ENCODE results near the gene ENDOV. TPM values are rescaled to one million over a fixed set of nuclear protein-coding genes. Genes with fewer than 3 reads are reported as not detected.

ENDOV gene
- total RNA-seq, 1 donor from 2014 or later, result 30.7 TPM

DNA sequence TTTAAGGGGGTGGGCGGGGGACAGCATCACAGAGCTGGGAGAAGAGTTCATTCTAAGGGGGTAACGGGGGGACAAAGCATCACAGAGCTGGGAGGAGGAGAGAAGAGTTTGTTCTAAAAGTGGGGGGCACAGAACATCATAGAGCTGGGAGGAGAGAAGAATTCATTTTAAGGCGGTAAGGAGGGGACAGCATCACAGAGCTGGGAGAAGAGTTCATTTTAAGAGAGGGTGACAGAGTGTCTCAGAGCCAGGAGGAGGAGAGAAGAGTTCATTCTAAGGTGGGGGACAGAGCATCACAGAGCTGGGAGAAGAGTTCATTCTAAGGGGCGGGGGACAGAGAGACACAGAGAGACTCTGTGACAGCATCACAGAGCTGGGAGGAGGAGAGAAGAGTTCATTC is 27.8 kb downstream of the ENDOV start:
- Mint-ChIP-seq H3K4me1 (ENCODE audit: unreplicated experiment) (no peaks in the 10 kb centered on the region), H3K27me3 (peaks cover 17% of the 10 kb centered on the region), H3K27ac (no peak overlapping the region), H3K4me3 (no peak overlapping the region), H3K36me3 (no peaks in the 10 kb centered on the region), H3K9me3 (no peaks in the 10 kb centered on the region)
- DNase-seq (ENCODE audit: extremely low spot score, unreplicated experiment), result no peak
- no peak for TF ChIP-seq CTCF (conservative IDR thresholded peaks at IDR 0.05)

DNA sequence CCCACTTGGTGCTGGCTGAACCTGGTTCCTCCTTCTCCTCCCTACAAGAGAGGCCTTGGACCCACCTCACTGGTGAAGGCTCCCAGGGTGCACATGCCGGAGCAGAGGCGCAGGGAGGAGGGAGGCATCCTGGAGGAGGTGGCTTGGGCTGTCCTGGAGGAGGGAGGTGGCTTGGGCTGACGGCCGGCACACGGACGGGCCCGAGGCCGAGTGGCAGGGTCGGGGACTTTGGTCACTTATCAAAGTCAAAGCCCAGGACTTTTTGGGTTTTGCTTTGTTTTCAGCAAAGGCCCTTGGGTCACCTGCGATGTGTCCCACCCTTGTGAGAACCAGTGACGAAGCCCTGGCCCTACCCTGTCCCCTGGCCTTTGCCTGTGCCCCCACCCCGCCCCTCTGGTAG is 28.5 kb downstream of the ENDOV start:
- Mint-ChIP-seq H3K4me3 (no peak overlapping the region), H3K9me3 (no peaks in the 10 kb centered on the region), H3K27ac (no peak overlapping the region), H3K36me3 (no peaks in the 10 kb centered on the region), H3K4me1 (ENCODE audit: unreplicated experiment) (no peaks in the 10 kb centered on the region), H3K27me3 (peaks cover 17% of the 10 kb centered on the region)
- TF ChIP-seq CTCF (conservative IDR thresholded peaks at IDR 0.05), result no peak
- no peak for DNase-seq (ENCODE audit: extremely low spot score, unreplicated experiment)

DNA sequence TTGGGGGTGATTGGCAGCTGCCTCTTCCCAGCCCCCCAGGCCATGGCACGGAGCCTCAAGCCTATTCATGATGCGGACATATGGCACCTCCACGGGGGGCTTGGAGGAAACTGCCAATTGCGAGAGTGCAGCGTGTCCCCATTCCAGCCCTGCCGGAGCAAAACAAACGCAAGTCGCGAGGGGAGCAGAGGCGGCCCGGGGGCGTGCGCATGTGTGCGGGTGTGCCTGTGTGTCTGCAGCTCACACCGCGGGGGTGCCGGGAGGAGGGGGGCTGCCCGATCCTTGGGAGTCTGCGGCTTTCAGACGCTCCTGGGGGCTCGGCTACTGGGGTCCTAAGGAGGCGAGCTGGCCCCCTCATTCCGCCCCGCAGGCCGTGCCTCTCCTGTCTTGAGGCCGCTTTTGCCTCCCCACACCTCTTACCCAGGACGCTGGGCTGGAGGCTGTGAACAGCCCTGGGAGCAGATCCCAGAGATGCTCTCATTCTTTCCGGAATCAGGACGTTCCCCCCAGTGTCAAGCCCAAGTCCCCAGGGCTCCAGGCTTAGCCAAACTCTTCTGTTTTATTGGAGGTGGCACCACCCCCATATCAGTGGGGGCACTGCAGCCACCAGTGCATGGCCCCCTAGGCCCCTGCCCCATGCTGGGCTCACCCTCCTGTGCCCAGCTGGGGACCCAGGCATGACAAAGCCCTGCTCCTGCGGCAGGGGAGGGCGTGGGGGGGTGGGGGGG is 29.1 kb downstream of the ENDOV start:
- DNase-seq (ENCODE audit: extremely low spot score, unreplicated experiment), result no peak
- TF ChIP-seq CTCF (conservative IDR thresholded peaks at IDR 0.05), result no peak
- H3K27me3 Mint-ChIP-seq, result peaks cover 17% of the 10 kb centered on the region
- no peak overlapping the region for H3K27ac Mint-ChIP-seq
- no peak overlapping the region for H3K4me3 Mint-ChIP-seq
- H3K9me3 Mint-ChIP-seq, result no peaks in the 10 kb centered on the region
- H3K4me1 Mint-ChIP-seq (ENCODE audit: unreplicated experiment), result no peaks in the 10 kb centered on the region
- H3K36me3 Mint-ChIP-seq, result no peaks in the 10 kb centered on the region

DNA sequence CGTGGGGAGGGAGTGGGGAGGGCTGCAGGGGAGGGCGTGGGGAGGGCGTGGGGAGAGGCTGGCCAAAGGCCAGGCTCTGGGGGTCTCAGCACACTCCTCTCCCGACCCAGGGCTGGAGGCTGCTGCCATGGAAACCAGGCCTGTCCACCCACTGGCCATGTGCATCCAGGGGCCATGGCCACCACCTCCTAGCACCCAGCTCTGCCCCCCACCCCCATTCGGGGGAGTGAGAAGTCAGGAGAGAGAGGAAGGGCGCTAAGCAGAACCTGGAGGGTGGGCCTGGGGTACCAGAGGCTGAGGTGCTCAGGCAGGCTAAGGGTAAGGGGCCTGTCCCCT is 29.6 kb downstream of the ENDOV start:
- Mint-ChIP-seq H3K9me3 (no peaks in the 10 kb centered on the region), H3K27ac (no peak overlapping the region), H3K27me3 (peaks cover 17% of the 10 kb centered on the region), H3K4me3 (no peak overlapping the region), H3K36me3 (no peaks in the 10 kb centered on the region), H3K4me1 (ENCODE audit: unreplicated experiment) (no peaks in the 10 kb centered on the region)
- no peak for TF ChIP-seq CTCF (conservative IDR thresholded peaks at IDR 0.05)
- DNase-seq (ENCODE audit: extremely low spot score, unreplicated experiment), result no peak

- Mint-ChIP-seq H3K4me3 (no peak overlapping the region), H3K36me3 (no peaks in the 10 kb centered on the region), H3K27ac (no peak overlapping the region), H3K27me3 (peaks cover 17% of the 10 kb centered on the region), H3K4me1 (ENCODE audit: unreplicated experiment) (no peaks in the 10 kb centered on the region), H3K9me3 (no peaks in the 10 kb centered on the region)
- no peak for TF ChIP-seq CTCF (conservative IDR thresholded peaks at IDR 0.05)
- DNase-seq (ENCODE audit: extremely low spot score, unreplicated experiment), result no peak
Observed at GRCh38 chr17:80445007-80445725, 30.2 kb downstream of the ENDOV start.
